ENCODE data around the gene GLIS1.

GLIS1 gene

DNA sequence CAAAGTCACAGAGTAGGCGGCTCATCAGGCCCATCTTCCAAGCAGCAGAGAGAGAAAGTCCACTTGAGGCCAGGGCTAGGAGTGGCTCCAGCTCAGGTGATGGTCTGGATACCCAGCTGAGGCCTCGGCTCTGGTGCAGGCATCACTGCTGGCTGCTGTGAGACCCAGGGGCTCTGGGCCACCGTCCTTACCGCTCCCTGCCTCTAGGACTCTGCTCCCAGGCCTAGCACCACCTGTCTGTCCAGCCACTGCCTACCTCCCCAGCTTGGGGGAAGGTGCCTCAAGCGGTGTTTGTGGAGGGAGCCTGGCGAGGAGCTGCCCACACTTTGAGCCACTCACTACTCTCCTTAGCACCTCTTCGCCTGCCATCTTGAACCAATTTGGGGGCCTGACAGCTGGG is 221.9 kb downstream of the GLIS1 start:
- no peak for DNase-seq (ENCODE audit: low read depth)
- TF ChIP-seq, protein P1, sequence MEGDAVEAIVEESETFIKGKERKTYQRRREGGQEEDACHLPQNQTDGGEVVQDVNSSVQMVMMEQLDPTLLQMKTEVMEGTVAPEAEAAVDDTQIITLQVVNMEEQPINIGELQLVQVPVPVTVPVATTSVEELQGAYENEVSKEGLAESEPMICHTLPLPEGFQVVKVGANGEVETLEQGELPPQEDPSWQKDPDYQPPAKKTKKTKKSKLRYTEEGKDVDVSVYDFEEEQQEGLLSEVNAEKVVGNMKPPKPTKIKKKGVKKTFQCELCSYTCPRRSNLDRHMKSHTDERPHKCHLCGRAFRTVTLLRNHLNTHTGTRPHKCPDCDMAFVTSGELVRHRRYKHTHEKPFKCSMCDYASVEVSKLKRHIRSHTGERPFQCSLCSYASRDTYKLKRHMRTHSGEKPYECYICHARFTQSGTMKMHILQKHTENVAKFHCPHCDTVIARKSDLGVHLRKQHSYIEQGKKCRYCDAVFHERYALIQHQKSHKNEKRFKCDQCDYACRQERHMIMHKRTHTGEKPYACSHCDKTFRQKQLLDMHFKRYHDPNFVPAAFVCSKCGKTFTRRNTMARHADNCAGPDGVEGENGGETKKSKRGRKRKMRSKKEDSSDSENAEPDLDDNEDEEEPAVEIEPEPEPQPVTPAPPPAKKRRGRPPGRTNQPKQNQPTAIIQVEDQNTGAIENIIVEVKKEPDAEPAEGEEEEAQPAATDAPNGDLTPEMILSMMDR (conservative IDR thresholded peaks at IDR 0.05; ENCODE audit: low read depth, low read length), result no peak
- H3K4me3 ChIP-seq (ENCODE audit: low read length), result no peak overlapping the region

DNA sequence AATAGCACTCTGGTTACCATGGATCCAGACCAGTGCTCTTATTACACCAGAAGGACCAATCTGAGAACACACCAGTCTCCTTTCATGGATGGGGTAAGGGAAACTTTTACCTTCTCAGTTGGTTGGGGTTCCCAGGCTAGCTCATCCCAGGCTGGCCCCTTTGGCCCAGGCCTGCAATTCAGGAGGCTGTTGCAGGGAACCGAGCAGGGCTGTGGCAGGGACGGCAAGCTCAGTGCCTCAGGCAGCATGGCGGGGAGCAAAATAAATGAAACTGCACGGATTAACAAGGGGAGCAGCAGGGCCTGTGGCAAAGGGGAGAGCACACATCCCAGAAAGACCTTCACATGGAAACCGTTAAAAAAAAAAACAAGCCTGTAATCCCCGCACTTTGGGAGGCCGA is 222.8 kb downstream of the GLIS1 start:
- TF ChIP-seq, protein P1 (conservative IDR thresholded peaks at IDR 0.05; ENCODE audit: low read depth, low read length), result no peak
- no peak for DNase-seq (ENCODE audit: low read depth)
- H3K4me3 ChIP-seq (ENCODE audit: low read length), result no peak overlapping the region

DNA sequence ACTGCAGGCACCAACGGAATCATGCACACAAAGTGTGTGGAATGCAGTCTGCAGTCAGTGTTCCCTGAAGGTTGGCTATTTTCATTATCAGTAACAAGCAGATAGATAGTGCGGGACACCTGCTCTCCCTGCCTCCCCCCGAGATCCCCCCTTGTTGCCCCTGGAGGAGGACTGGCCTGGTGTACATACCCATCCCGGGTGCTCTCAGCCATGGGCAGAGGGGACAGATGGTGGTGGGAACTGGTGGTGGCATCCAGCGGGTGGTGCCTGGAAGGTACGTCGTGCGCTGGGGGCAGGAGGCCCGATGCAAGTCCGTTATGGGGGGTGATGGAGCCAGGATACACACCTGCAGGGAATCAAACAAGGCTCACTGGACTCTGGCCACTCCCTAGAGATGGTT is 224.5 kb downstream of the GLIS1 start:
- TF ChIP-seq, protein P1 (conservative IDR thresholded peaks at IDR 0.05; ENCODE audit: low read depth, low read length), result no peak
- no peak for DNase-seq (ENCODE audit: low read depth)

DNA sequence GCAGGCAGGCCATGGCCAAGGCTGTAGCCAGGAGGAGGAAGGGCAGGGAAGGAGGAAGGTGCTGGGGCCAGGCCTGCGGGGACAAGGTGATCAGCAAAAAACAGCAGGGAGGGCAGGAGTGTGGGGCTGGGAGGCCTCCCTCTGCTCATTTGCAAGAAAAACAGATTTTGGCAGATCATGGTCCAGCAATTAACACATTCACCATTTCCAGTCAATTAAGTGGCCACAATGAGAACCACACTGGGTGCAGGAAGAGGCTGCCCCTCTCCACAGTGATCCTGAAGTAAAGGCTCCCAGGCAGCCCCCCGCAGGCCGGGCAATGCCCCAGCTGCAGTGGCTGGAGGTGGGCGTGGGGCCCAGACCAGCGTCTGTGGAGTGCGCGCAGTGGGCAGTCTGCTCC is 225.1 kb downstream of the GLIS1 start:
- TF ChIP-seq, protein P1 (conservative IDR thresholded peaks at IDR 0.05; ENCODE audit: low read depth, low read length), result no peak
- DNase-seq (ENCODE audit: low read depth), result no peak
- H3K4me3 ChIP-seq (ENCODE audit: low read length), result no peak overlapping the region

More for the DNA sequence above, 224.5 kb downstream of the GLIS1 start:
- H3K4me3 ChIP-seq (ENCODE audit: low read length), result no peak overlapping the region

DNA sequence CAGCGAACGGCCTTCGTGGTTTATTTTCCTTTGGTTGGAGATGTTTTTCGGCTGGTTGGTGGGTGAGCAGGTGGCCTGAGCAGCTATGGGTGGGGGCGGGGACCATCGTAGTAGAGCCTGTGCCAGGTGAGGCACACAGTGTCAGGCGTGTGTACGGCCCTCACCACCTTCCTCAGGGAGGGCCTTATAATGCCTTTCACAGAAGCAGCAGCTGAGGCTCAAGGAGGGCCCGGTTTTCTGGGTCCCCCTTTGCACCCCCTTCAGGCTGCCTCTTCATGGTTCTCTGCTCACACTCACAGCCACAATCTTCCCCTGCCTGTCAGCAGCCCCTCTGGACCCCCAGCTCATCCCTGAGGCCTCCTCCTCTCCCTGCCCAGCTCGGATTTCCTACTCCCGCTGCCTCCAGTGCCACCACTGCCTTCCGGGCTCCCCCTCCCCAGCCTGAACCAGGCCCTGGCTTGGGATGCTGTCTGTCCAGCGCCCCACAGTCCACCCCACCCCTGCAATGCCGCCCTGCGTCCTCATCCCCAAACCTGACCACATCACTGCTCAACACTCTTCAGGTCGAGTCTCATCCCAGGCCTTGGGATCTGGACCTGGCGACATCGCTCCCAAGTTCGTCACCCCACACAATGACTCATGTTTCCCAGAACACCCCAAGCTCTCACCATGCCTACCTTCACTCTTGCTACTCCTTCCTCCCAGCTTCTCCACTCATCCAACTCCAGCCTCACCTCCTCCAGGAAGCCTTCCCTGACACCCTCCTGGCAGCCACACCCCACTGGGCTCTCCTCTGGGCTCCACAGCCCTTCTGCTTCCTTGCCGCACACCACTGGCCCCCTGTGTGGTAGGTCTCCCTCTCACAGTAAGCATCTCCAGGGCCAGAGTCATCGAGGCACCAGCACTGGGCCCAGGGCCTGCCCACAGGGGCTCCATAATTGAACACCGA is 225.9 kb downstream of the GLIS1 start:
- no peak for DNase-seq (ENCODE audit: low read depth)
- H3K4me3 ChIP-seq (ENCODE audit: low read length), result no peak overlapping the region
- TF ChIP-seq, protein P1 (conservative IDR thresholded peaks at IDR 0.05; ENCODE audit: low read depth, low read length), result no peak

DNA sequence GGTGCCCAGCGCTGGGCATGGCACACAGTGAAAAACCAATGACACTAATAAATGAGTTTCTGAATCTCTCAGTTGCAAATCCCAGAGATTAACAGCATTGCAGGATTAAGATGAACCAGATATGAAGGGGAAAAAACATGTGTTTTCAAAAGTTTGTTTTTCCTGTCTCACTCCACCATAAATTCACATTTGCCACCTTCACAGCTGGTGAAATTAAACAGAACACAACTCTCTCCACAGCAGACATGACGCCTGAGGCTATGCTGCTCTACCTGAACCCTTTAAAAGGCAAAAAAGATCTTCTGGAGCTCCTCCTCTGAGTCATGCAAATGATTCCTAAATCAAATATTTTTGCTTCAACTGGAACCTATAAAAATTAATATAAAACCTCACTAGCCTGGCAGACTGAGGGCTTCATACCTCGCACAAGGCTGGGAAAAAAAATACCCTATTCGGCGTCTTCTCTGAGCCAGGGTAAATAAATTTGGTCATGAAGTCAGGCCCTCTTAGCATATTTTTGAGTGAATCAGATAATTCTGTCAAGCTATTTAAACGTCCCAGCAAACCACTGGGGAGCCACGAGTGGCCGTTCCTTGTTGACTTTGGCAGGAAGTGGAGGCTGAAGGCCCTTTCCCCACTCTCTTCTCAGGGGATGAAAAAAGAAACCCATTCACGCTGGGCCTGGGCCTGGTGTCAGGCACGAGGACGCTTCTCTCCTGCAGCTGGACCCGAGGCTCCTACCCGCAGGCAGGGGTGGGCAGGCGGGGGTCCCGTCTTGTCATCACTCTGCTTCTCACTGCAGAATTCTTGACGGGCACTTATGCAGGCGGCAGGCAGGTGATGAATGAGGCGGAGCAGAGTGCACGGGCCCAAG is 226.8 kb downstream of the GLIS1 start:
- no peak overlapping the region for H3K4me3 ChIP-seq (ENCODE audit: low read length)
- TF ChIP-seq, protein P1 (conservative IDR thresholded peaks at IDR 0.05; ENCODE audit: low read depth, low read length), result no peak
- DNase-seq (ENCODE audit: low read depth), result no peak

Data from retinal pigment epithelial cell (primary cell).